ENCODE results near the gene COL5A1. TPM values are rescaled to one million over a fixed set of nuclear protein-coding genes. Genes with fewer than 3 reads are reported as not detected.

COL5A1 gene
- polyA plus RNA-seq, 1 donor (not counting 4 experiments of a cell fraction or from before 2014, with no cell fraction given), result 3.1 TPM

- Histone ChIP-seq H3K36me3 (ENCODE audit: control insufficient read depth in 2 of 2, extremely low read depth in 1 of 2, insufficient read depth in 2 of 2, low read length in 2 of 2) (no peaks in the 10 kb centered on the region), H3K27ac (ENCODE audit: control insufficient read depth, insufficient read depth, low read length) (no peak overlapping the region), H2AFZ (ENCODE audit: control insufficient read depth, low read length) (no peak overlapping the region), H3K9me1 (ENCODE audit: control insufficient read depth, extremely low read depth, insufficient read depth, low read length) (no peaks in the 10 kb centered on the region), H3K4me2 (ENCODE audit: control insufficient read depth, extremely low read depth, insufficient read depth, low read depth, low read length) (no peak overlapping the region), H3K4me1 (ENCODE audit: control insufficient read depth, extremely low read depth, insufficient read depth, low read length) (no peaks in the 10 kb centered on the region), H3K27me3 (ENCODE audit: control insufficient read depth, extremely low read depth, insufficient read depth, low read length) (no peaks in the 10 kb centered on the region), H3K9me3 (ENCODE audit: control insufficient read depth, low read depth, low read length) (no peaks in the 10 kb centered on the region), H3K9ac (ENCODE audit: control insufficient read depth, extremely low read depth, insufficient read depth, low read length) (no peak overlapping the region), H3K79me2 (ENCODE audit: control insufficient read depth, insufficient read depth, low read length) (no peaks in the 10 kb centered on the region), H4K20me1 (ENCODE audit: control insufficient read depth, extremely low read depth, insufficient read depth, low read length) (no peaks in the 10 kb centered on the region), H3K4me3 (ENCODE audit: control insufficient read depth in 2 of 3, extremely low read depth in 1 of 3, insufficient read depth in 2 of 3, low read depth in 1 of 3, low read length in 3 of 3) (no peak overlapping the region)
- FAIRE-seq, result no peak
- dilution Hi-C loops (cut with MboI; ENCODE audit: extremely low pct_ligation_motif_present, low sequenced_read_pairs), result no loop called here
- DNase-seq (ENCODE audit: low read depth, low spot score), result no peak
- no peak for TF ChIP-seq EZH2 (IDR thresholded peaks at IDR 0.05; ENCODE audit: low read length)
- TF ChIP-seq CTCF (optimal IDR thresholded peaks at IDR 0.05 in 1 of 3, IDR thresholded peaks at IDR 0.05 in 1 of 3, conservative IDR thresholded peaks at IDR 0.05 in 1 of 3; ENCODE audit: extremely low read depth in 1 of 3, insufficient read depth in 2 of 3, low read length in 3 of 3), result no peak
Measured at GRCh38 chr9:134728801-134729495, 87.3 kb downstream of the COL5A1 start.

- DNase-seq (ENCODE audit: low read depth, low spot score) (no peak), FAIRE-seq (no peak)
- no peaks in the 10 kb centered on the region for H3K36me3 ChIP-seq (ENCODE audit: control insufficient read depth in 2 of 2, extremely low read depth in 1 of 2, insufficient read depth in 2 of 2, low read length in 2 of 2)
- H3K9ac ChIP-seq (ENCODE audit: control insufficient read depth, extremely low read depth, insufficient read depth, low read length), result no peak overlapping the region
- no peaks in the 10 kb centered on the region for H3K9me1 ChIP-seq (ENCODE audit: control insufficient read depth, extremely low read depth, insufficient read depth, low read length)
- H3K4me3 ChIP-seq (ENCODE audit: control insufficient read depth in 2 of 3, extremely low read depth in 1 of 3, insufficient read depth in 2 of 3, low read depth in 1 of 3, low read length in 3 of 3), result no peak overlapping the region
- no peak overlapping the region for H3K27ac ChIP-seq (ENCODE audit: control insufficient read depth, insufficient read depth, low read length)
- no peaks in the 10 kb centered on the region for H3K9me3 ChIP-seq (ENCODE audit: control insufficient read depth, low read depth, low read length)
- no peaks in the 10 kb centered on the region for H3K79me2 ChIP-seq (ENCODE audit: control insufficient read depth, insufficient read depth, low read length)
- H3K4me1 ChIP-seq (ENCODE audit: control insufficient read depth, extremely low read depth, insufficient read depth, low read length), result no peaks in the 10 kb centered on the region
- H3K27me3 ChIP-seq (ENCODE audit: control insufficient read depth, extremely low read depth, insufficient read depth, low read length), result no peaks in the 10 kb centered on the region
- dilution Hi-C loops (cut with MboI; ENCODE audit: extremely low pct_ligation_motif_present, low sequenced_read_pairs), result no loop called here
- no peak overlapping the region for H3K4me2 ChIP-seq (ENCODE audit: control insufficient read depth, extremely low read depth, insufficient read depth, low read depth, low read length)
- no peak overlapping the region for H2AFZ ChIP-seq (ENCODE audit: control insufficient read depth, low read length)
- no peaks in the 10 kb centered on the region for H4K20me1 ChIP-seq (ENCODE audit: control insufficient read depth, extremely low read depth, insufficient read depth, low read length)
- no peak for TF ChIP-seq EZH2 (IDR thresholded peaks at IDR 0.05; ENCODE audit: low read length)
- TF ChIP-seq CTCF (optimal IDR thresholded peaks at IDR 0.05 in 1 of 3, IDR thresholded peaks at IDR 0.05 in 1 of 3, conservative IDR thresholded peaks at IDR 0.05 in 1 of 3; ENCODE audit: extremely low read depth in 1 of 3, insufficient read depth in 2 of 3, low read length in 3 of 3), result no peak
Measured at GRCh38 chr9:134730011-134730760, 88.6 kb downstream of the COL5A1 start.
